H1 (cell line): ENCODE data around the gene PRIMPOL. TPM values are rescaled to one million over a fixed set of nuclear protein-coding genes. Genes with fewer than 3 reads are reported as not detected.

Experiments used
- CTCF ChIA-PET: fragments of 300-600 bp; sonication (Branson Sonifier 250); formaldehyde crosslinking; loops from one replicate; lab custom pipeline; 2021; ENCODE audit not compliant: partially characterized antibody; lab: Charles Lee
- POLR2A ChIA-PET: fragments of 300-600 bp; sonication (Branson Sonifier 250); formaldehyde crosslinking; loops from one replicate; lab custom pipeline; 2021; ENCODE audit warnings: inconsistent platforms; ENCODE audit not compliant: partially characterized antibody; lab: Charles Lee
- DNase-seq, 2 experiments: peaks; one replicate each; pipeline versions ENCODE4 v3.0.0 to v3.0.0-alpha.2; 2010 to 2022; ENCODE audit warnings: low spot score in 2 of 2, low read depth in 1 of 2, mixed read lengths in 1 of 2
- FAIRE-seq: peaks from 2 replicates; lab custom pipeline; 2011; peaks lifted over from hg19 to GRCh38; lab: Jason Lieb, UNC
- H2AFZ ChIP-seq: 2 replicates; pipeline ENCODE4 v1.8.1; 2012; ENCODE audit warnings: low read length, inconsistent platforms
- H2AK5ac ChIP-seq: 2 replicates; pipeline ENCODE4 v1.6.1; 2013; ENCODE audit warnings: low read depth, low read length
- H2BK120ac ChIP-seq: replicated peaks from 2 replicates; pipeline ENCODE3; 2013; ENCODE audit warnings: low read depth, low read length, inconsistent platforms
- H2BK12ac ChIP-seq: 2 replicates; pipeline ENCODE4 v1.6.1; 2013; ENCODE audit warnings: low read depth, low read length
- H2BK15ac ChIP-seq: 2 replicates; pipeline ENCODE4 v1.6.1; 2013; ENCODE audit warnings: low read length
- H2BK20ac ChIP-seq: 2 replicates; pipeline ENCODE4 v1.6.1; 2013; ENCODE audit warnings: low read length
- H2BK5ac ChIP-seq: 2 replicates; pipeline ENCODE4 v1.6.1; 2013; ENCODE audit warnings: low read depth, low read length
- H3K14ac ChIP-seq: 2 replicates; pipeline ENCODE4 v1.6.1; 2013; ENCODE audit warnings: inconsistent platforms; ENCODE audit not compliant: insufficient read length
- H3K18ac ChIP-seq: 2 replicates; pipeline ENCODE4 v1.6.1; 2013; ENCODE audit warnings: low read length; ENCODE audit errors: extremely low read depth
- H3K23ac ChIP-seq: 2 replicates; pipeline ENCODE4 v1.6.1; 2013; ENCODE audit warnings: inconsistent platforms; ENCODE audit not compliant: insufficient read length
- H3K23me2 ChIP-seq: 2 replicates; pipeline ENCODE4 v1.6.1; 2013; ENCODE audit warnings: low read depth, low read length
- H3K27ac ChIP-seq: 2 replicates; pipeline ENCODE4 v1.6.1; 2011; ENCODE audit warnings: low read depth, low read length, inconsistent platforms
- H3K27me3 ChIP-seq, 4 experiments: replicated peaks in 1 of 4; 1 replicate in 1 of 4; 2 replicates in 3 of 4; pipeline versions ENCODE4 v1.6.1 to v1.8.1; 2011 to 2013; ENCODE audit warnings: low read length in 3 of 4, mild to moderate bottlenecking in 3 of 4, inconsistent platforms in 2 of 4, mixed read lengths in 2 of 4, moderate library complexity in 1 of 4; ENCODE audit not compliant: control insufficient read depth in 3 of 4, insufficient read depth in 3 of 4; ENCODE audit errors: extremely low read depth in 1 of 4
- H3K36me3 ChIP-seq, 4 experiments: 2 replicates each; pipeline versions ENCODE4 v1.6.1 to v1.8.1; 2011 to 2013; ENCODE audit warnings: mild to moderate bottlenecking in 4 of 4, low read length in 3 of 4, moderate library complexity in 2 of 4, control low read depth in 1 of 4, inconsistent platforms in 1 of 4; ENCODE audit not compliant: insufficient read depth in 4 of 4, control insufficient read depth in 2 of 4
- H3K4ac ChIP-seq: replicated peaks from 2 replicates; pipeline ENCODE3; 2013; ENCODE audit warnings: low read length, low read depth, mixed read lengths, inconsistent platforms; ENCODE audit not compliant: insufficient read length
- H3K4me1 ChIP-seq, 4 experiments: replicated peaks in 1 of 4; 1 replicate in 1 of 4; 2 replicates in 3 of 4; pipeline versions ENCODE4 v1.6.1 to v1.8.1; 2011 to 2013; ENCODE audit warnings: low read length in 3 of 4, inconsistent platforms in 2 of 4, mixed read lengths in 1 of 4; ENCODE audit not compliant: insufficient read depth in 4 of 4, control insufficient read depth in 3 of 4
- H3K4me2 ChIP-seq, 2 experiments: 2 replicates each; pipeline versions ENCODE4 v1.6.1 to v1.8.1; 2011 to 2013; ENCODE audit warnings: low read depth in 2 of 2, low read length in 2 of 2, control low read depth in 1 of 2, inconsistent platforms in 1 of 2, mild to moderate bottlenecking in 1 of 2; ENCODE audit not compliant: insufficient read depth in 1 of 2
- H3K4me3 ChIP-seq, 4 experiments: fragments of 200-600, 300-600 bp in 1 of 4; sonication (generic), shearing (Covaris generic), sonication (Bioruptor Twin) in 1 of 4; 2 replicates each; pipeline versions ENCODE4 v1.5.1 to v1.8.1; 2011 to 2016; ENCODE audit warnings: low read length in 4 of 4, low read depth in 3 of 4, control low read depth in 2 of 4, inconsistent platforms in 2 of 4, mild to moderate bottlenecking in 2 of 4, mixed read lengths in 1 of 4, moderate library complexity in 1 of 4; ENCODE audit not compliant: insufficient read depth in 2 of 4; ENCODE audit errors: extremely low read depth in 1 of 4
- H3K56ac ChIP-seq: replicated peaks from 2 replicates; pipeline ENCODE3; 2013; ENCODE audit warnings: low read depth, mild to moderate bottlenecking, mixed read lengths, low read length, inconsistent platforms; ENCODE audit not compliant: insufficient read length
- H3K79me1 ChIP-seq: 2 replicates; pipeline ENCODE4 v1.6.1; 2013; ENCODE audit warnings: low read depth, low read length, control low read depth
- H3K79me2 ChIP-seq, 2 experiments: 2 replicates each; pipeline versions ENCODE4 v1.6.1 to v1.8.1; 2012 to 2013; ENCODE audit warnings: low read length in 2 of 2, mild to moderate bottlenecking in 2 of 2, inconsistent platforms in 1 of 2; ENCODE audit not compliant: insufficient read depth in 2 of 2, control insufficient read depth in 1 of 2
- H3K9ac ChIP-seq, 4 experiments: replicated peaks in 1 of 4; 1 replicate in 1 of 4; 2 replicates in 3 of 4; pipeline versions ENCODE4 v1.6.1 to v1.8.1; 2011 to 2013; ENCODE audit warnings: low read depth in 3 of 4, low read length in 3 of 4, control low read depth in 2 of 4, mild to moderate bottlenecking in 2 of 4, moderate library complexity in 2 of 4, inconsistent platforms in 1 of 4; ENCODE audit errors: extremely low read depth in 1 of 4
- H3K9me3 ChIP-seq, 2 experiments: 2 replicates each; pipeline versions ENCODE4 v1.6.1 to v1.8.1; 2012 to 2013; ENCODE audit warnings: mild to moderate bottlenecking in 2 of 2, moderate library complexity in 2 of 2, control low read depth in 1 of 2, inconsistent platforms in 1 of 2, low read depth in 1 of 2, low read length in 1 of 2, mixed read lengths in 1 of 2; ENCODE audit not compliant: insufficient read depth in 2 of 2
- H4K20me1 ChIP-seq, 2 experiments: replicated peaks in 1 of 2; 2 replicates each; pipeline versions ENCODE3 to v1.8.1; 2011 to 2013; ENCODE audit warnings: inconsistent platforms in 2 of 2, low read length in 2 of 2, mild to moderate bottlenecking in 1 of 2; ENCODE audit not compliant: insufficient read depth in 2 of 2, control insufficient read depth in 1 of 2
- H4K5ac ChIP-seq: 2 replicates; pipeline ENCODE4 v1.6.1; 2013; ENCODE audit warnings: low read length, low read depth, mixed read lengths, inconsistent platforms; ENCODE audit not compliant: insufficient read length
- H4K8ac ChIP-seq: 2 replicates; pipeline ENCODE4 v1.8.0; 2013; ENCODE audit warnings: mild to moderate bottlenecking, moderate library complexity, low read length, inconsistent platforms; ENCODE audit not compliant: insufficient read depth; ENCODE audit errors: extremely low read depth
- H4K91ac ChIP-seq: replicated peaks from 2 replicates; pipeline ENCODE3; 2013; ENCODE audit warnings: low read length, mixed read lengths, inconsistent platforms; ENCODE audit not compliant: insufficient read length
- ATF2 ChIP-seq: IDR thresholded peaks from 2 replicates; pipeline ENCODE4 v1.6.1; 2012; ENCODE audit warnings: low read length, inconsistent platforms
- WGBS, 2 experiments: shearing (Covaris generic) in 1 of 2; methylation state at CpG; one replicate each; pipeline versions ENCODE4 v1.1.6 to v1.1.7; 2013 to 2015; ENCODE audit warnings: low lambda C conversion rate in 2 of 2, mixed read lengths in 2 of 2, inconsistent platforms in 1 of 2, low coverage in 1 of 2, missing lambda C conversion rate in 1 of 2; ENCODE audit not compliant: insufficient replicate concordance in 2 of 2, insufficient coverage in 1 of 2, insufficient read length in 1 of 2; ENCODE audit errors: extremely low coverage in 1 of 2, missing lambda C conversion rate in 1 of 2; 5-methylcytosine and 5-hydroxymethylcytosine counted together
- polyA plus RNA-seq, 7 experiments: library from polyadenylated mRNA; depleted of rRNA in 3 of 7; stranded (reverse) in 5 of 7; unstranded in 2 of 7; fragments of >200 nt in 5 of 7; fragments of 200-250 nt in 2 of 7; gene quantifications; 1 replicate in 5 of 7; 2 replicates in 1 of 7; 4 replicates in 1 of 7; pipeline versions ENCODE4 v1.2.1 to v1.2.3, GENCODE V29; 2011 to 2013; ENCODE audit warnings: missing spikeins in 2 of 7, mixed read lengths in 2 of 7
- total RNA-seq: library from RNA; stranded (reverse); fragmentation: NEBNext Ultra II Directional; extraction: Animal tissue kit (Norgen Biotek cat#: 25700); gene quantifications from 2 replicates; pipeline ENCODE4 v1.2.1, GENCODE V29; 2021

The PRIMPOL gene
- total and polyA plus RNA-seq, 2 of the 8 experiments (the other 6 are each of a cell fraction or from before 2014, with no cell fraction given), result 4.4 to 6.7 TPM

- DNase-seq, result peak; percentile 97 to 99
- H4K8ac ChIP-seq, result peak within 1 kb of the TSS; percentile 97; the same call in 1 of the 2 replicates
- H3K9ac ChIP-seq, result peak within 1 kb of the TSS; percentile 98
- H2BK5ac ChIP-seq, result peak within 1 kb of the TSS; percentile 82
- H3K18ac ChIP-seq, result peak within 1 kb of the TSS; percentile 96
- H3K27ac ChIP-seq, result peak within 1 kb of the TSS; percentile 93
- WGBS, 2 experiments, result 2% methylated on average over 68 of the region's 69 CpGs; no CpG with 5 or more reads in 1 of the 2 experiments
- peaks cover 4% of the 10 kb centered on the region; the same call in 1 of the 2 replicates for H3K79me1 ChIP-seq
- H3K79me2 ChIP-seq, result peaks cover 8 to 49% of the 10 kb centered on the region in 2 experiments
- no peaks in the 10 kb centered on the region; a peak in 1 of 4 replicates for H3K9me3 ChIP-seq
- peak within 1 kb of the TSS; percentile 86 for H3K23ac ChIP-seq
- peaks cover 2 to 9% of the 10 kb centered on the region in 2 experiments for H4K20me1 ChIP-seq
- H4K91ac ChIP-seq, result peak within 1 kb of the TSS; percentile 56
- H3K36me3 ChIP-seq, result peaks cover 10 to 24% (median 14%) of the 10 kb centered on the region in 4 experiments
- no peaks in the 10 kb centered on the region for H3K27me3 ChIP-seq
- peak within 1 kb of the TSS; percentile 92 to 99 (median 98) for H3K4me3 ChIP-seq
- H2BK20ac ChIP-seq, result no peak within 1 kb of the TSS
- no peak within 1 kb of the TSS for H2BK120ac ChIP-seq
- peak; percentile 74 for FAIRE-seq
- H2AFZ ChIP-seq, result no peak within 1 kb of the TSS
- H3K23me2 ChIP-seq, result peaks cover 1% of the 10 kb centered on the region; the same call in 1 of the 2 replicates
- peak within 1 kb of the TSS; percentile 68 to 78 for H3K4me2 ChIP-seq
- no peak within 1 kb of the TSS for H2BK15ac ChIP-seq
- peak within 1 kb of the TSS; percentile 52 for H3K56ac ChIP-seq
- peaks cover 0 to 8% (median 3%) of the 10 kb centered on the region in 4 experiments; a peak in 4 of 7 replicates for H3K4me1 ChIP-seq
- peak within 1 kb of the TSS; percentile 14 for H3K14ac ChIP-seq
- peak within 1 kb of the TSS; percentile 51 for H4K5ac ChIP-seq
- no peak within 1 kb of the TSS for H3K4ac ChIP-seq
- CTCF ChIA-PET, result interaction anchor here (0.6 to 1.6 kb wide), 3 partner anchors 274 to 451 kb away, joined by 3 to 4 read pairs (median 4); no protein-coding TSS in a partner anchor
- peak within 1 kb of the TSS; percentile 87; the same call in 1 of the 2 replicates for H2AK5ac ChIP-seq
- POLR2A ChIA-PET, result interaction anchor here (0.5 to 2.1 kb wide), 27 partner anchors 11 to 781 kb away, joined by 3 to 20 read pairs (median 4); partner anchors contain the start of genes IRF2, PRIMPOL and UFSP2
- 0 out of 2 replicates have a peak within 1 kb of the TSS, but pooled peaks have one; percentile 75 for H2BK12ac ChIP-seq
- TF ChIP-seq ATF2, result peak; percentile 90
Measured at GRCh38 chr4:184733654-184734524, 84.4 kb downstream of the PRIMPOL start, which contains the start of gene CENPU. CENPU (minus strand) TSS chr4:184734096; CDS start chr4:184734062, 34 bp downstream.
